Esophagus (tissue), 2 donors: ENCODE measurements around the gene FRMD3. TPM values are rescaled to one million over a fixed set of nuclear protein-coding genes. Genes with fewer than 3 reads are reported as not detected.

Experiments used
- H3K27ac ChIP-seq, 2 donors: one replicate each; pipeline ENCODE4 v1.5.1; 2013; ENCODE audit warnings: low read depth in 2 of 2, mild to moderate bottlenecking in 2 of 2, inconsistent platforms in 1 of 2, low read length in 1 of 2, moderate library complexity in 1 of 2
- H3K27me3 ChIP-seq, 2 donors: one replicate each; pipeline ENCODE4 v1.6.1; 2013; ENCODE audit warnings: low read length in 2 of 2, control low read depth in 1 of 2, mild to moderate bottlenecking in 1 of 2; ENCODE audit not compliant: insufficient read depth in 2 of 2, control insufficient read depth in 1 of 2
- H3K36me3 ChIP-seq, 2 donors: one replicate each; pipeline ENCODE4 v1.6.1; 2013; ENCODE audit warnings: low read length in 1 of 2; ENCODE audit not compliant: control insufficient read depth in 2 of 2, insufficient read depth in 2 of 2
- H3K4me1 ChIP-seq, 2 donors: one replicate each; pipeline ENCODE4 v1.6.1; 2013; ENCODE audit warnings: low read length in 1 of 2; ENCODE audit not compliant: control insufficient read depth in 2 of 2, insufficient read depth in 2 of 2
- H3K4me3 ChIP-seq, 2 donors: one replicate each; pipeline ENCODE4 v1.5.1; 2013; ENCODE audit warnings: low read length in 2 of 2, mild to moderate bottlenecking in 2 of 2, low read depth in 1 of 2, moderate library complexity in 1 of 2
- H3K9me3 ChIP-seq, 2 donors: one replicate each; pipeline ENCODE4 v1.6.1; 2013; ENCODE audit warnings: mild to moderate bottlenecking in 2 of 2, low read depth in 1 of 2, low read length in 1 of 2, moderate library complexity in 1 of 2; ENCODE audit not compliant: control insufficient read depth in 2 of 2, insufficient read depth in 1 of 2
- whole genome bisulfite sequencing, 2 donors: extraction: QIAGEN DNeasy Blood & Tissue Kit; methylation state at CpG; one replicate each; pipeline ENCODE4 v1.1.7; 2013; 5-methylcytosine and 5-hydroxymethylcytosine counted together
- polyA plus RNA-seq, 2 donors: library from polyadenylated mRNA; stranded (reverse); fragments of 200-250 nt; gene quantifications; one replicate each; pipeline ENCODE4 v1.2.3, GENCODE V29; 2013
- donor health status: healthy with polysubstance abuse.
- donor health status: Bipolar disorder and iron deficiency.

FRMD3 gene
- polyA plus RNA-seq, 2 donors = 0.20 to 0.26 TPM

DNA sequence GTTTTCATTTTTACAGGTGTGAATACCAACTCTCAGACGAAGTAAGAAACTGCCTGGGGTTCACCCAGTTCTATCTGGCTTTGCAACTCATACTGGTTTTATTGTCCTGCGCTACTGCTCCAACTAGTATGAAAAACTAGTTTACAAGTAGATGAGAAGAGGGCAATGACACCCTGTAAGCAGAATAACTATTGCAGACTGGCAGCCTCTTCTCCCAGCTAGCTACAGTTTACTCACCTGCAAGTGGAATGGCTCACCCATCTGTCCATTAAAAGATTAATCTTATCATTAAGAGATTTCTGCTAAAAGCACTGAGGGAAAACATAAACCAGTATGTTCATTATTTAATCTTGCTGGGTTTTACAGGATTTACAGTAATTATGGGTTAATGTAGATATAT is 113.4 kb downstream of the FRMD3 start:
- WGBS, 2 donors = 58 to 65% methylated on average over 2 of the region's 2 CpGs

DNA sequence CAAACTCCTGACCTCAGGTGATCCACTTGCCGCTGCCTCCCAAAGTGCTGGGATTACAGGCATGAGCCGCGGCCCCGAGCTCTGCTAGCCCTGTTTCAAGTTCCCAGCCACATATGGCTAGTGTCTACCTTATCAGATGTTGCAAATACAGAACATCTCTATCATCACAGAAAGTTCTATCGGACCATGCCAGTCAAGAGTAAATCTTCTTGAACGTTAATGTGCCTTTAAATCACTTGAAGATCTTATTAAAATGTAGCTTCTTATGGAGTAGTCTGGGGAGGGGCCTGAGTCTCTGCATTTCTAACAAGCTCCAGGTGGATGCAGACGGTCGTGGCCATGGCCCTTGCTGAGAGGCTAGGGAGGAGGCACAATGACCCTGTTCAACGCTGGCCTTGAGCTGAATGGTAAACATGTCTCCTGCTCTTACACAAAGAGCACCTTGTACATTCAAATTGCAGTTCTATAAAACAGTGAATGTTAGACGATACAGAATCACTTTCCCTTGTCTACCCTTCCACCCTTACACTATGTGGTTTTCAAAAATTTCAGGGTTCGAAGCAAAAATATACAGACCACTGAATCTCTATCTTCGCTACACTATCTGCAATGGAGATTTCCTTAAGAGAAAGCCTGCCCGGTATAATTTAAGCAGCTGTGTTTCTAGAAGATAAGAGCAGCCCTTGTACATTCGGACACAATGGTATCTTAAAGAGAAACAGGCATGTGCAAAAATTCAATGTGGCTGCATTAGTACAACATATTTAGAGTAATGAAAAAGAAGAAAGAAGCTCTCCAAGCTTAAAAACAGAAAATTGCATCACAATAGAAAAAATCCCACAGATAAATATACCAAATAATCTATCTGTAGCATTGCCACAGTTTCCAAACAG is 114.1 kb downstream of the FRMD3 start:
- Histone ChIP-seq H3K9me3 (peaks cover 0 to 3% of the 10 kb centered on the region in 2 donors), H3K27ac (no peak overlapping the region), H3K4me3 (no peak overlapping the region), H3K4me1 (no peaks in the 10 kb centered on the region), H3K27me3 (no peaks in the 10 kb centered on the region), H3K36me3 (no peaks in the 10 kb centered on the region)
- WGBS, 2 donors = 70 to 80% methylated on average over 14 of the region's 14 CpGs

More for the DNA sequence above, 113.4 kb downstream of the FRMD3 start:
- H3K27ac ChIP-seq = no peak overlapping the region
- H3K4me3 ChIP-seq = no peak overlapping the region
- H3K9me3 ChIP-seq = no peaks in the 10 kb centered on the region
- H3K4me1 ChIP-seq = no peaks in the 10 kb centered on the region
- no peaks in the 10 kb centered on the region for H3K36me3 ChIP-seq
- no peaks in the 10 kb centered on the region for H3K27me3 ChIP-seq

DNA sequence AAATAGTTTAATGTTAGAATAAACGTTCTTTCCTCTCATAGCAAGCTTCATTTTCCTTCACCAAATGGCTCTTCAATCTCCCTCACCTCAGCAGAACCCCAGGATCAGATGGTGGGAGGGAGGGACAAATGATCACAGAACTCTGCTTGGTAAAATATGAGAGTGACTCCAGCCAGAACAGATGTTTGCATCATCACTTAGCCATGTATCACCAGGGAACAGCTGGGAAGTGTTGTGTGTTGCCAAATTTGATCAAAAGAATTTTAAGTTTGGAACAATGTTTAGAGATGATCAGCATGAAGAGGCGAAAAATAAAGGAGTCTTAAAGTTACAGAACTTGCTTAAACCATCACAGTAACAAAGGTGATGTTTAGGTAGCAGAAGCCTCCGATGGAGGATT is 115.7 kb downstream of the FRMD3 start:
- H3K27ac ChIP-seq = no peak overlapping the region

DNA sequence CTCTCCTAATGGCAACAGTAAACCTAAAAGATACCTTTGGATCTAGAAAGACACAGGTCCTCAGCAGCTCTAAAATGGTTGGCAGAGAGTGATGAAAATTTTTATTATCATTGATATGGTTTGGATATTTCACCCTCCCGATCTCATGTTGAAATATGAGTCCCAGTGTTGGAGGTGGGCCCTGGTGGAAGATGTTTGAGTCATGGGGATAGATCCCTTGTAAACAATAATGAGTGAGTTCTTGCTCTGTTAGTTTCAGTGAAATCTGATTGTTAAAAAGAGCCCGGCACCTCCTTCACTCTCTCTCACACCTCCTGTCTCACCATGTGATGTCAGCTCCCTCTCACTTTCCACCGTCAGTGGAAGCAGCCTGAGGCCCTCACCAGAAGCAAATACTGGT is 117.7 kb downstream of the FRMD3 start:
- H3K9me3 ChIP-seq = peaks cover 0 to 3% of the 10 kb centered on the region in 2 donors
- WGBS, 2 donors = 83 to 88% methylated on average over 3 of the region's 3 CpGs
- no peaks in the 10 kb centered on the region for H3K4me1 ChIP-seq
- H3K4me3 ChIP-seq = no peak overlapping the region
- no peaks in the 10 kb centered on the region for H3K36me3 ChIP-seq
- no peaks in the 10 kb centered on the region for H3K27me3 ChIP-seq
- no peak overlapping the region for H3K27ac ChIP-seq

More for the DNA sequence above, 115.7 kb downstream of the FRMD3 start:
- Histone ChIP-seq H3K4me3 (no peak overlapping the region), H3K36me3 (no peaks in the 10 kb centered on the region), H3K27me3 (no peaks in the 10 kb centered on the region), H3K9me3 (peaks cover 0 to 3% of the 10 kb centered on the region in 2 donors), H3K4me1 (no peaks in the 10 kb centered on the region)
- 49 to 72% methylated on average over 3 of the region's 3 CpGs for WGBS, 2 donors

DNA sequence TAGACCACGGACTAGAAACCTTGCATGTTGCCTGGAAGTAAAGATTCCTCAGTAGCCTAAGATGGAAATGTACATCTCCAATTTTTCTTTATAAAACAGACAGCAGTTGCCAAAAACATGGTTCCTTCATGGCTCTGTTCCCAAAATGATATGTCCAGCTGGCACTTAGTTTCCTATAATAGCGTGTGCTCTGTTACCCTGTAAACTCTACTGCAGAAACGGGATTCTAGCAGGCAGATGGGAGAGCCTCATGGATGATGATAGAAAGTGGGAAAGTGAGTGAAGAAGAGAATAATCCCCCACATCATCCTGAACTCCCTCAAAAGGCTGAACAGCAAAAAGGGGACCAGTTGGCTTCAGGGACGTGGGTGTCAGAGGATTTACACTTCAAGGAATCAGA is 118.2 kb downstream of the FRMD3 start:
- H3K27ac ChIP-seq = no peak overlapping the region
- H3K36me3 ChIP-seq = no peaks in the 10 kb centered on the region
- H3K4me1 ChIP-seq = peaks cover 0 to 2% of the 10 kb centered on the region in 2 donors
- peaks cover 0 to 3% of the 10 kb centered on the region in 2 donors for H3K9me3 ChIP-seq
- no peaks in the 10 kb centered on the region for H3K27me3 ChIP-seq
- H3K4me3 ChIP-seq = no peak overlapping the region
- 70 to 77% methylated on average over 4 of the region's 4 CpGs for WGBS, 2 donors

DNA sequence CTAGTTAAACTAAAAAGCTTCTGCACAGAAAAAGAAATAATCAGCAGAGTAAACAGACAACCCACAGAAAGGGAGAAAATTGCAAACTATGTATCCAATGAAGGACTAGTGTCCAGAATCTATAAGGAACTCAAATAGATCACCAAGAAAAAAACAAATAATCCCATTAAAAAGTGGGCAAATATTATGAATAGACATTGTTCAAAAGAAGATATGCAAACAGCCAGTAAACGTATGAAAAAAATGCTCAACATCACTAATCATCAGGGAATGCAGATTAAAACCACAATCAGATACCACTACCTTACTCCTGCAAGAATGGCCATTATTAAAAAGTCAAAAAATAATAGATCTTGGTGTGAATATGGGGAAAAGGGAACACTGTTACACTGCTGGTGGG is 119.9 kb downstream of the FRMD3 start:
- Histone ChIP-seq H3K4me1 (peaks cover 0 to 3% of the 10 kb centered on the region in 2 donors), H3K36me3 (no peaks in the 10 kb centered on the region), H3K4me3 (no peak overlapping the region), H3K27ac (no peak overlapping the region), H3K27me3 (no peaks in the 10 kb centered on the region), H3K9me3 (peaks cover 0 to 3% of the 10 kb centered on the region in 2 donors)
- WGBS, 2 donors = 86 to 90% methylated on average over 1 of the region's 1 CpG

DNA sequence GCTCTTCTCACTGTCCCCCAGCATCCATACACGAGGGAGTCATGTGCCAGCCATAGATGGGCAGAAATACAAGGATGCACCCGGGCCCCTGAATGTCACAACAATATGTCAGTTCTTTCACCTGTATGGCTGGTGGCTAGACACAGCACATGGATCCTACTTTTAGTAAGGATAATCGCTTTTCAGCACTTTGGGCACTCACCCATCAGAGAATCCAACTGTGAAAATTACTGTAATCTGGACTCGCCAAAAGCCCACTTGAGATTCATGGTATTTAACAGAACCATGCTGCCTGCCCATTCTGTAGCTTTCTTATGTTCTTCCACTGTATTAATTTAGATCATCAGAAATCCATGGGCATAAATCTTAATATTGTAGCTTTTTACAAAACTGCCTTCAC is 124.8 kb downstream of the FRMD3 start:
- Histone ChIP-seq H3K36me3 (no peaks in the 10 kb centered on the region), H3K9me3 (no peaks in the 10 kb centered on the region), H3K27me3 (no peaks in the 10 kb centered on the region), H3K27ac (no peak overlapping the region), H3K4me1 (peaks cover 0 to 3% of the 10 kb centered on the region in 2 donors), H3K4me3 (no peak overlapping the region)
- WGBS, 2 donors = 79 to 93% methylated on average over 4 of the region's 4 CpGs

DNA sequence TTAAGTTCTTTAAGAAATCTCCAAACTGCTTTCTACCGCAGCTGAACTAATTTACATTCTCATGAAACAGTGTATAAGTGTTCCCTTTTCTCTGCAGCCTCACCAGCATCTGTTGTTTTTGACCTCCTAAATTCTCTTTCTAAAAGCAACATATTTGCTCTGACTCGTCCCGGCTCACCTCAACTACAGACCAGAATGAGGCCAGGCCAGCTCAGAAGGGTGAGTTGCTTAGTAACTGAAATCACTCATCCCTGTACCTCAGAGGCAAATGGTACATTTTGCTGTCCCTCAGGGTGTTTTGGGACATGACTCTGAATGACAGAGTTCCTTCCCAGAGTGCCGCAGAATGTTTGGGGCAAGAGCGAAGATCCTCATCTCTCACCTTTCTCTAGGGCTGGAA is 127.5 kb downstream of the FRMD3 start:
- Histone ChIP-seq H3K4me1 (peaks cover 0 to 3% of the 10 kb centered on the region in 2 donors), H3K36me3 (no peaks in the 10 kb centered on the region), H3K27me3 (no peaks in the 10 kb centered on the region), H3K27ac (no peak overlapping the region), H3K9me3 (no peaks in the 10 kb centered on the region), H3K4me3 (no peak overlapping the region)
- WGBS, 2 donors = 90 to 97% methylated on average over 5 of the region's 5 CpGs

DNA sequence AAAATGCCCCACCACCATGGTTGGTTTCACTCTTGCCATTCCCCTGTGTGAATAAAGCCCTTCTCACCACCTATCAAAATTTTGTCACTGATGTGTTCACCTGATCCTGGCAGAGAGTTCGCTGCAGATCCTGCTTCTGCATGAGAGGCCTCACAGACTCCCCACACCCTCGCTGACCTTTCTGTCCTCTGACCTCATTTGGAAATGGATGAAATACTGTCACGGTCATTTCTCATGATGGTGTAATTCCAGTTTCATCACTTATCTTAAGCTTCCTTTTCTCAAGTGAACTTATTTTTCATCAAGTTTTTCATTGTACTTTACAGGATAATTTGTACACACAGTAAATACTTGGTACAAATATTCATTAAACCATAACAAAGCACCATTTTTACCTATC is 131.3 kb downstream of the FRMD3 start:
- H3K9me3 ChIP-seq = no peaks in the 10 kb centered on the region
- no peaks in the 10 kb centered on the region for H3K27me3 ChIP-seq
- WGBS, 2 donors = 87% methylated on average over 3 of the region's 3 CpGs
- H3K4me3 ChIP-seq = no peak overlapping the region
- no peaks in the 10 kb centered on the region for H3K4me1 ChIP-seq
- H3K36me3 ChIP-seq = no peaks in the 10 kb centered on the region
- no peak overlapping the region for H3K27ac ChIP-seq

DNA sequence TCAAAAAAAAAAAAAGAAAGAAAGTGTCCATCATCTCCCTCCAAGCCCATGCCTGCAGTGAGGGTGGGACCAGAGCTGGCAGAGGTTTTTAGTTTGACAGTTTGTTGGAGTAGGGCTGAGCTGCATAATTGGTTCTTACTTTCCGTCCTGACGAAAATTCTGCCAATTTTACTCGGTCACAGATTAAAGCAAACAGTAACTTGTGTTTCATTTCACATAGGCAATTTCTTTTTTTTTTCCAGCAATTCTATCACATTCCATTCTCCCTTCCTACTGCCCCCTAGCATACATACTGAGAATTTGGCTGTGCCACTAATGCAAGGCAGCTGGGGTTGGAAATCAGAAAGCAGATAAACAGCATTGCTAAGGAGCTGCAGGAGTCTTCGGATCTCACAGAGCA is 132.4 kb downstream of the FRMD3 start:
- no peak overlapping the region for H3K27ac ChIP-seq
- H3K4me3 ChIP-seq = no peak overlapping the region
- WGBS, 2 donors = 29 to 60% methylated on average over 4 of the region's 4 CpGs
- no peaks in the 10 kb centered on the region for H3K4me1 ChIP-seq
- H3K27me3 ChIP-seq = no peaks in the 10 kb centered on the region
- H3K9me3 ChIP-seq = no peaks in the 10 kb centered on the region
- H3K36me3 ChIP-seq = no peaks in the 10 kb centered on the region
